Fibroblast of pulmonary artery (primary cell): ENCODE data around the gene CDC42BPA.

Experiments used
- DNase-seq: peaks from one replicate; pipeline ENCODE4 v3.0.0-alpha.2; 2010; ENCODE audit warnings: low read depth
- H3K4me3 ChIP-seq: replicated peaks from 2 replicates; pipeline ENCODE4 v1.5.1; 2011; ENCODE audit warnings: low read depth, mild to moderate bottlenecking, control low read depth, low read length, moderate library complexity
- TF ChIP-seq, protein P1 (sequence below): IDR thresholded peaks from 2 replicates; pipeline ENCODE4 v1.5.1; 2011; ENCODE audit warnings: mild to moderate bottlenecking, control low read depth, low read length, inconsistent platforms; ENCODE audit errors: missing control alignments

Gene CDC42BPA

DNA sequence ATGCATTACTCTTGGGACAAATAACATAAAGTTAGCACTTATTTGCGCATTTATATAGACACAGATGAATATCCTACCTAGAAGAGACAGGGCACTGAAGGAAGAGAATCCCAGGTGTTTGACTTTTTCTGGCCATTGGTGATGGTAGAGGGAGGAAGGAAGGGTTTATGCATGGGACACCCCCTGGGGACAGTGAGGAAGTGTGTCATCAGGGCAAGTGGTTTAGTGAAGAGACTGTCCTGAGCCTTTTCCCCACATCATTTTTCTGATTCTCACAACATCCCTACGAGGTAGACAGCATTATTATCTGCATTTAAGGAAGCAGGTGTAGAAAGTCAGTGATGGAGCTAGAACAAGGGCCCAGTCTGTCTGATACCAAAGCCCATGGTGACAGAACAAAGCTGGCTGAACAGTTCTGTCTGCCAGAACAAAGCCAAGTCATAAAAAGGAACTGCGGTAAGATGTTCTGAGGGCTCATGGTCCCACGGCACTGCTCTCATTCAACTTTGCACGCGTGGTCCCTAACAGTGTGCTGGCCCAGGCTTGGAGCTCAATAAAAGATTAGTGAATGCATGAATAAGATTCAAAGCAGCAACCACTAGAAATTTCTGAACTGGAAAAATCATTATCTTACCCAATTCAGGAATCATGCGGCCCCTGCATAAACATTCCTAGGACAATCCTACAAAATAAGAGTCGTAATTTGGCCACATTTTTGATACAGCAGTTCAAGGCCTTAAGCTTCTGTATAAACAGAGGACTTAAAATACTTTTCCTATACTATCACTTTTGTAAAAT lies 12.2 kb upstream of the CDC42BPA start:
- TF ChIP-seq, protein P1, sequence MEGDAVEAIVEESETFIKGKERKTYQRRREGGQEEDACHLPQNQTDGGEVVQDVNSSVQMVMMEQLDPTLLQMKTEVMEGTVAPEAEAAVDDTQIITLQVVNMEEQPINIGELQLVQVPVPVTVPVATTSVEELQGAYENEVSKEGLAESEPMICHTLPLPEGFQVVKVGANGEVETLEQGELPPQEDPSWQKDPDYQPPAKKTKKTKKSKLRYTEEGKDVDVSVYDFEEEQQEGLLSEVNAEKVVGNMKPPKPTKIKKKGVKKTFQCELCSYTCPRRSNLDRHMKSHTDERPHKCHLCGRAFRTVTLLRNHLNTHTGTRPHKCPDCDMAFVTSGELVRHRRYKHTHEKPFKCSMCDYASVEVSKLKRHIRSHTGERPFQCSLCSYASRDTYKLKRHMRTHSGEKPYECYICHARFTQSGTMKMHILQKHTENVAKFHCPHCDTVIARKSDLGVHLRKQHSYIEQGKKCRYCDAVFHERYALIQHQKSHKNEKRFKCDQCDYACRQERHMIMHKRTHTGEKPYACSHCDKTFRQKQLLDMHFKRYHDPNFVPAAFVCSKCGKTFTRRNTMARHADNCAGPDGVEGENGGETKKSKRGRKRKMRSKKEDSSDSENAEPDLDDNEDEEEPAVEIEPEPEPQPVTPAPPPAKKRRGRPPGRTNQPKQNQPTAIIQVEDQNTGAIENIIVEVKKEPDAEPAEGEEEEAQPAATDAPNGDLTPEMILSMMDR: no peak
- H3K4me3 ChIP-seq: no peak overlapping the region
- no peak for DNase-seq

DNA sequence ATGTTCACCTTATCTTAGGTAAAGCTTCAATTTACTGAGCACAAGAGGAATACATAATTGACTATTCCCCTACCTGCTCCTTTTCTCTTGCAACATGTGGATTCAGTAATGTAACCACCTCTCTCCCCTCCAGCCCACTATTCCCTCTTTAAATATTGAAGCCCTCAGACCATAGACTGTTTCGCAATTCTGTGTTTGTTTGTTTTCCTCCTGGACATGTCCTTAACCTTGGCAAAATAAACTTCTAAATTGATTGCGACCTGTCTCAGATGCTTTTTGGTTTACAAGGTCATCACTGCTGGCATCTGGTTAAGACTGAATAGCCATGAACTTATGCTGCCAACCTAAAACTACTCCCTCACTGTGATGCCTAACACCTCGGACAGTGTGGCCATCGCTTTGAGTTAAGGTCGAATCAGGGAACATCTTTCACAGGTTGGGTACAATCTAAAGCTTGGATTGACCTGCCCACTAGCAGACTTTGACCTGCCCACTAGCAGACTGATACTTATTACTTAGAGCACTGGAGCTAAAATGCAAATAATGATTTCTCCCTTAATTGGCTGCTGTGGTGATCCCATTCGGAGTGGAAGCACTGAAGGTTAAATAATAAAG lies 10.2 kb upstream of the CDC42BPA start:
- DNase-seq: no peak
- TF ChIP-seq, protein P1: no peak
- H3K4me3 ChIP-seq: no peak overlapping the region

DNA sequence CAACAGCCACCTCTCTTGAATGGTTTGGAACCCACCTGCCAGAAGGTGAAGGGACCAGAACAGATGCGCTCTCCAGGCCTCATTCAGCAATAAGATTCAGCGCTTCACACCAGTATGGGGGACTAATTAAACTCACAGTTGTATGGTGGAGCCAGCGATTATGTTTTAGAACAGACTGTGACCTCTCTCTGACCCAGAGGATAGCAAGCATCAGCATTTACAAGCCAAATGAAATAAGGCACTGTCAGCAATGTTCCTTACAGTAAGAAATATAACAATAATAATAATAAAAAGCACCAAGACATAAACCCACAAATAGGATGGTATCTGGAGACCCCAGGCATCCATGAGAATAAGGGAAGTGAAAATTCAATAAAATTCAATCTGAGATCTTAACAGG lies 6.9 kb upstream of the CDC42BPA start:
- H3K4me3 ChIP-seq: no peak overlapping the region
- TF ChIP-seq, protein P1: no peak
- no peak for DNase-seq

DNA sequence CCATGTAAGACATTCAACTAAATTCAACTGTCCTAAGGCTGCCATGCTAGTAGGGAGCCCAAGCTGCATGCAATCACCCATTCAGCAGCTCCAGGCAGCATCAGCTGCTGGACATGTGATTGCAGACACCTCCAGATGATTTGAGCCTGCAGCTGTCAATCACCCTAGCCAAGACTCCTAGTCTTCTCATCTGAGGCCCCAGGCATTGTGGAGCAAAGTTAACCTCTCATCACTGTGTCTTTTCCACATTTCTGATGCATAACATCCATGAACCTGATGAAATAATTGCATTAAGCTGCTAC lies 5.6 kb upstream of the CDC42BPA start:
- TF ChIP-seq, protein P1: no peak
- no peak for DNase-seq
- H3K4me3 ChIP-seq: no peak overlapping the region

DNA sequence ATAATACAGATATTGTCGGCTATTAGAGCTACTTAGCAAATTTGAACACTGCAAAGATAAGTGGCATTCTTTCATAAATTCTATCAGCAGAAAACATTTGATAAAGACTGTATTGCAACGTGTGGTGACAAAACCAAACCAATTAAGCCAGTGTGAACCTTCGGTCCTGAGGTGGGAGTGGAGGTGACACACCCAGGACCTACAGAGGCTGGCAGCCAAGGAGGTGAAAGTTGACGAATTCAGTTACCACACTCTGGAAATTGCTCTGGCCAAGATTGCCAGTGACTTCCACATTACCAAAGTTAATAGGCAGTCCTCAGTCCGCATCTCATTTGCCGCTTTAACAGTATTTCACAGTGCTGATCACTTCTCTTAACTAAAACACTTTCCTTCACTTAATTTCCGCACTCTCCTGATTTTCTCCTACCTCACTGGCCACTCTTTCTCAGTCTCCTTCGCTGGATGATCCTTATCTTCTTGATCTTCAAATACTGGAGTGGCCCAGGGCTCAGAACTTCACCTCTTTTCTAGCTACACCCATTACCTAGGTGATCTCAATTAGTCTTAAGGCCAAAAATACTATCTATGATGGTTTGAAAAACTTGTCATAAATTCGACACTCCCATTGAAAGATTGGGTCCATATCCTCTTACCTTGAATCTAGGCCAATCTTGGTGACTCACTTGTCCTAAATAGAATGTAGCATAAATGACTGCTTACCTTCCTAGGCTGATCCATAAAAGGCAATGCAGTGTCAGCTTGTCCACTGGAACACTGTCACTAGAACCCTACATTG lies 5.1 kb upstream of the CDC42BPA start:
- TF ChIP-seq, protein P1: no peak
- no peak overlapping the region for H3K4me3 ChIP-seq
- DNase-seq: no peak

DNA sequence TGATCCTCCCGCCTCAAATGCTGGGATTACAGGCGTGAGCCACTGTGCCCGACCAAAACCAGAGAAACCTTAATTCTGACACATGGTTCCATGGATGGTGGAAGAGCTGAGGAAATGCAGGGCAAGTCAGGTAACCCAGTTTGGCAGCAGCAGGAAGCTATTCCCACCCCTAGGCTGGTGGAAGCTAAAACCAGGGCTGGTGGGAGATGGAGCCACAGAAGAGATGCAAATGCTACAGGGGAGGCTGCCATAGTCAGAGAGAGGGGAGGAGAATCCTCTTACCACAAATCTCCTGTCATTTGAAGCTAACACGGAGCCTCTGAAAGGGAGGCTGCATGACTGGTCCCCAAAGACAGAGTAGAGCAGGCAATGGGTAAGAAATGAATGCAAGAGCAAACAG lies 4.1 kb upstream of the CDC42BPA start:
- TF ChIP-seq, protein P1: no peak
- no peak for DNase-seq
- no peak overlapping the region for H3K4me3 ChIP-seq
